Right atrium auricular region (tissue), 2 donors: ENCODE data around the gene PIGC. TPM values are rescaled to one million over a fixed set of nuclear protein-coding genes. Genes with fewer than 3 reads are reported as not detected.

Experiments used
- DNase-seq: peaks from one replicate; pipeline ENCODE4 v3.0.0-alpha.2; 2019; ENCODE audit warnings: low spot score
- H3K27ac ChIP-seq, 2 donors: fragments of 200-600 bp; sonication (generic); 1 replicate in 1 of 2; 2 replicates in 1 of 2; pipeline ENCODE4 v1.5.1; 2016 to 2019
- H3K27me3 ChIP-seq, 2 donors: fragments of 200-600 bp; sonication (generic); one replicate each; pipeline versions ENCODE4 v1.5.1 to v1.6.0; 2017 to 2019
- H3K36me3 ChIP-seq: fragments of 200-600 bp; sonication (generic); one replicate; pipeline ENCODE4 v1.5.1; 2016
- H3K4me1 ChIP-seq, 2 donors: fragments of 200-600 bp; sonication (generic); one replicate each; pipeline versions ENCODE4 v1.5.1 to v1.6.0; 2017 to 2019
- H3K4me3 ChIP-seq, 2 donors: fragments of 200-600 bp; sonication (generic); 1 replicate in 1 of 2; 2 replicates in 1 of 2; pipeline ENCODE4 v1.5.1; 2017 to 2019; ENCODE audit warnings: mild to moderate bottlenecking in 1 of 2, moderate library complexity in 1 of 2
- H3K9me3 ChIP-seq, 2 donors: fragments of 200-600 bp; sonication (generic); one replicate each; pipeline ENCODE4 v1.5.1; 2019
- total RNA-seq, 2 donors: library from RNA; depleted of rRNA; stranded (reverse); fragments of >200 nt; gene quantifications; one replicate each; pipeline ENCODE4 v1.1.0, GENCODE V29; 2016
- TF ChIP-seq, protein P1 (sequence below), 2 donors: fragments of 200-600 bp; sonication (generic); IDR thresholded peaks; one replicate each; pipeline ENCODE4 v1.5.1; 2019; ENCODE audit warnings: antibody characterized with exemption in 2 of 2

PIGC gene
- total RNA-seq, 2 donors from 2014 or later: 14.8 to 15.8 TPM

DNA sequence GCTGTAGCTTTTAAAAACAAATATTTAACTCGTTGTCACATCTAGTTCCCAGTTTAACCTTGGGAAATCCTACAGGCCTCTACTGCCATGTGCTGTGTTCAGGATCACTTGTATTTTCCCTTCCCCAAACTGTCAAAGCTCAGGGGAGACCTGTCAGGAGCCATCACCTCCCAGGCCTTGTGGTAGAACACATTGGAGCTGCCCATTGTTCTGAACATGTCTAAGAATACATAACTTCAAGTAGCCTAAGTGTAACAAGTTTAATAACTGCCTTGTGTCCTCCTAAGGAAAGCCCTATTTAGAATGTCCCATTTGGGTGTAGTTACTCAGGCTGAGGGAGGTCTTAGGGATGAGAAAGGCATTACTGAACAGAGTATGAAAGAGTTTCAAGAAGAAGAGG, 28.6 kb upstream of the PIGC start:
- Histone ChIP-seq H3K4me1 (no peaks in the 10 kb centered on the region), H3K9me3 (no peaks in the 10 kb centered on the region), H3K4me3 (no peak overlapping the region), H3K36me3 (no peaks in the 10 kb centered on the region), H3K27me3 (no peaks in the 10 kb centered on the region), H3K27ac (no peak overlapping the region)
- DNase-seq: no peak
- TF ChIP-seq, protein P1, sequence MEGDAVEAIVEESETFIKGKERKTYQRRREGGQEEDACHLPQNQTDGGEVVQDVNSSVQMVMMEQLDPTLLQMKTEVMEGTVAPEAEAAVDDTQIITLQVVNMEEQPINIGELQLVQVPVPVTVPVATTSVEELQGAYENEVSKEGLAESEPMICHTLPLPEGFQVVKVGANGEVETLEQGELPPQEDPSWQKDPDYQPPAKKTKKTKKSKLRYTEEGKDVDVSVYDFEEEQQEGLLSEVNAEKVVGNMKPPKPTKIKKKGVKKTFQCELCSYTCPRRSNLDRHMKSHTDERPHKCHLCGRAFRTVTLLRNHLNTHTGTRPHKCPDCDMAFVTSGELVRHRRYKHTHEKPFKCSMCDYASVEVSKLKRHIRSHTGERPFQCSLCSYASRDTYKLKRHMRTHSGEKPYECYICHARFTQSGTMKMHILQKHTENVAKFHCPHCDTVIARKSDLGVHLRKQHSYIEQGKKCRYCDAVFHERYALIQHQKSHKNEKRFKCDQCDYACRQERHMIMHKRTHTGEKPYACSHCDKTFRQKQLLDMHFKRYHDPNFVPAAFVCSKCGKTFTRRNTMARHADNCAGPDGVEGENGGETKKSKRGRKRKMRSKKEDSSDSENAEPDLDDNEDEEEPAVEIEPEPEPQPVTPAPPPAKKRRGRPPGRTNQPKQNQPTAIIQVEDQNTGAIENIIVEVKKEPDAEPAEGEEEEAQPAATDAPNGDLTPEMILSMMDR (IDR thresholded peaks at IDR 0.05): no peak

DNA sequence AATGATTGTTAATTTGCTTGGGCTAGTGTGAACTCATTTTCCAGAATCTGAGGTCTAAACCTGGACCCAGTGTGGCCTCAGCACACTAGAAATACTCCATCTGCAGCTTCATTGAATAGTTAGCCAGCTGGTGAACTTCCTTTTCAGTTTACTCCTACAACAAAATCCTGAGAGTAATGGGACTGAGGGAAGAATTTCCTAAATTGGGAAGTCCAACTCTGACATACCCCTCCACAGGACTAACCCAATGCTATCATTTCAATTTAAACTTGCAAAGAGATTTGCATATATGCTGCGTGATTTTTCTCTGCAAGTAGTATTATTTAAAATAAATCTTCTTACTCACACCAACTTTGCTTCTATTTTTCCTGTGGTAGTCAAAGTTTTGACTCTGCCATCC, 27.8 kb upstream of the PIGC start:
- Histone ChIP-seq H3K4me3 (no peak overlapping the region), H3K36me3 (no peaks in the 10 kb centered on the region), H3K9me3 (no peaks in the 10 kb centered on the region), H3K4me1 (no peaks in the 10 kb centered on the region), H3K27ac (no peak overlapping the region), H3K27me3 (no peaks in the 10 kb centered on the region)
- DNase-seq: no peak
- TF ChIP-seq, protein P1 (IDR thresholded peaks at IDR 0.05): no peak

DNA sequence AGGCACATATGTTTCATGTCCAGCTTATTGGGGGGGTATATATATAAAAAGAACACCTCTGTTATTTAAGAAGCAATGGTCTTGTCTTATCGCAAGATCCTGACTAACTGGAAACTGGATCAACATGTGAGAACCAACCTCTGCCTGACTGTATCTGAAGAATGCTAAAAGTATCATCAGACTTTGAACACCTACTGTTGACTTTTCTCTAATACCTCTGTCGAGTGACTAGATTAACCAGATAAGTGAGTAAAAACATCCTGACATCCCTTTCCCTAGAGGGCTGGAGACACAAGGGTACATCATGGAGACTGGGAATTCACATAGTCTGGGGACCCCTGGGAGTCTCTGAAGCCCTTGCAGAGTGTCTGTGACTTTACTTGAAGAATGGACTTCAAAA, 26.3 kb upstream of the PIGC start:
- TF ChIP-seq, protein P1 (IDR thresholded peaks at IDR 0.05): no peak

DNA sequence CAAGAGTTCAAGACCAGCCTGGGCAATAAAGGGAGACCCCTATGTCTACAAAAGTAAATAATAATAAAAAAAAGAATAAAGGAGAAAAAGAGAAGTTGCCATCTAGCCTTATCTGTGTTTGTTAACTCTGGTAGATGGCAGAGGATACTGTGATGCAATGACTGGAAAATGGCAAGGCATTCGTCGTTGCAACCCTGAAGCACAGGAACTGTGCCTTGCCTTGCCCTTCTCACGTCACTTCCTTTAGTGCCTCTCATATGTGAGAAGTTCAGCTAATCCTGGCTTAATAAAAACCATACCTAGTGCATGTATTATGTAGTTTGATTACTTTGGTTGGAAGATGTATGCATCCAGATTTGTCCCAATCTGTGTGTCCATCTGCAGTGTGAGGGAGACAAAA, 25.8 kb upstream of the PIGC start:
- Histone ChIP-seq H3K9me3 (no peaks in the 10 kb centered on the region), H3K27me3 (no peaks in the 10 kb centered on the region), H3K4me3 (no peak overlapping the region), H3K4me1 (no peaks in the 10 kb centered on the region), H3K27ac (no peak overlapping the region), H3K36me3 (no peaks in the 10 kb centered on the region)
- TF ChIP-seq, protein P1 (IDR thresholded peaks at IDR 0.05): no peak
- DNase-seq: no peak

More for the DNA sequence above, 26.3 kb upstream of the PIGC start:
- no peaks in the 10 kb centered on the region for H3K27me3 ChIP-seq
- no peaks in the 10 kb centered on the region for H3K36me3 ChIP-seq
- no peak overlapping the region for H3K4me3 ChIP-seq
- H3K9me3 ChIP-seq: no peaks in the 10 kb centered on the region
- DNase-seq: no peak
- no peak overlapping the region for H3K27ac ChIP-seq
- H3K4me1 ChIP-seq: no peaks in the 10 kb centered on the region

DNA sequence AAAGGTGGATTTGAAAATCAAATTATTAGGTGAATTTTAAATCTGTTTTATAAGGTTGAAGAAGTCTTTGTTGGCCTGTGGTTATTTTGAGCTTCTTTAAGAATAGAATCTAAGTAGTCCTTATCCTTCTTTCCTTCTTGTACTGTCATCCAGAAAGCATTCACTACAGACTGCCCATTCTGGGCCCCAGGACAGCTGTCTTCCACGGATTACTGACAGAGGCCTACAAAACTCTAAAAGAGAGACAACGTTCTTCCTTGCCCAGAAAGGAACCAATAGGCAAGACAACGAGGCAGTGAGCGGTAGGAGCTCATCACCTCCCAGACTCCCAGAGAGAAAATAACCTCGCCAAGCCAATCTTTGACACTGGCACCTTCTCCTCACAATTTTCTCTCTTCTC, 24.4 kb upstream of the PIGC start:
- Histone ChIP-seq H3K36me3 (no peaks in the 10 kb centered on the region), H3K4me1 (no peaks in the 10 kb centered on the region), H3K9me3 (no peaks in the 10 kb centered on the region), H3K27me3 (no peaks in the 10 kb centered on the region), H3K27ac (no peak overlapping the region), H3K4me3 (no peak overlapping the region)
- DNase-seq: no peak
- TF ChIP-seq, protein P1 (IDR thresholded peaks at IDR 0.05): no peak

DNA sequence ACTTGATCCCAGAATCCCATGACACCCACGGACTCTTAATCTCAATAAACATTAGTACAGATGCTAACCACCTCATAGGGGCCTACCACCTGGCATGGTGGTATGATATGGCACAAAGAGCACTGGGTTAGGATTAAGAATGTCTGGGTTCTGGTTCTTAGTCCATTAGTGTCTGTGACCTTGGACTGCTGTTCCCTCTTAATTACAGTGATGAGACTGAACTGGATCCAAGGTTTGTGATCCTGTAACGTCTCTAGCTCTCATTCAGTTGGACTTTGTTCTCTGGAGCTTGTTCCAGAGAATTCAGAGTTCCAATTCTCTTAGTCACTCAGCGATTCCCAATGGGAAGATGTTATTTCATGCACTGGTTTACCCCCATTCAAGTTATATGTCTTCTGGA, 23.6 kb upstream of the PIGC start:
- no peak for DNase-seq
- TF ChIP-seq, protein P1 (IDR thresholded peaks at IDR 0.05): no peak
- no peaks in the 10 kb centered on the region for H3K4me1 ChIP-seq
- H3K27ac ChIP-seq: no peak overlapping the region
- H3K36me3 ChIP-seq: no peaks in the 10 kb centered on the region
- H3K4me3 ChIP-seq: no peak overlapping the region
- H3K27me3 ChIP-seq: no peaks in the 10 kb centered on the region
- H3K9me3 ChIP-seq: no peaks in the 10 kb centered on the region
